Activated B cell treated with CpG ODN at 0.5 μM for 24 hours (primary cell): Measurements from ENCODE around the gene LETMD1. TPM values are rescaled to one million over a fixed set of nuclear protein-coding genes. Genes with fewer than 3 reads are reported as not detected.

Source experiments
- ATAC-seq: fragments of 200-7000 bp; cut with Tn5 transposase; one replicate; pipeline ENCODE4 v1.10.0; 2021; ENCODE audit warnings: low read depth, mild to moderate bottlenecking, moderate library complexity
- CTCF ChIA-PET: fragments of 350-600 bp; sonication (Branson Sonifier 250); formaldehyde crosslinking; loops from one replicate; lab custom pipeline; 2021; ENCODE audit warnings: antibody characterized with exemption; lab: Charles Lee
- POLR2A ChIA-PET: fragments of 350-600 bp; sonication (Branson Sonifier 250); formaldehyde crosslinking; loops from one replicate; lab custom pipeline; 2021; ENCODE audit warnings: antibody characterized with exemption; lab: Charles Lee
- DNase-seq: peaks from one replicate; pipeline ENCODE4 v3.0.0; 2022
- H3K27ac Mint-ChIP-seq: one replicate; pipeline ENCODE4 v1.8.0; 2020; ENCODE audit warnings: mixed read lengths
- H3K27me3 Mint-ChIP-seq: one replicate; pipeline ENCODE4 v1.8.0; 2021; ENCODE audit warnings: mixed read lengths
- H3K36me3 Mint-ChIP-seq: one replicate; pipeline ENCODE4 v1.8.0; 2021; ENCODE audit warnings: low read depth, mixed read lengths
- H3K4me1 Mint-ChIP-seq: one replicate; pipeline ENCODE4 v1.8.0; 2021; ENCODE audit warnings: mixed read lengths
- H3K4me3 Mint-ChIP-seq: one replicate; pipeline ENCODE4 v1.8.0; 2020; ENCODE audit warnings: mild to moderate bottlenecking, mixed read lengths
- H3K9me3 Mint-ChIP-seq: one replicate; pipeline ENCODE4 v1.8.0; 2020; ENCODE audit warnings: mixed read lengths
- intact Hi-C: fragments of 100-400 bp; cut with micrococcal nuclease; formaldehyde crosslinking; loops from one replicate; pipeline ENCODE4 v1.15.1; 2024
- total RNA-seq: library from RNA; stranded (reverse); gene quantifications from 2 replicates; pipeline ENCODE4 v1.2.3, GENCODE V29; 2022
- TF ChIP-seq, protein P1 (sequence below): fragments of 200-600 bp; IDR thresholded peaks from one replicate; pipeline ENCODE4 v1.8.0; 2022; ENCODE audit warnings: antibody characterized with exemption, mild to moderate bottlenecking

The LETMD1 gene
- total RNA-seq, 1 donor from 2014 or later = 92.0 TPM

- Mint-ChIP-seq H3K9me3 (no peaks in the 10 kb centered on the region), H3K4me1 (no peaks in the 10 kb centered on the region), H3K27me3 (no peaks in the 10 kb centered on the region), H3K36me3 (peaks cover 81% of the 10 kb centered on the region), H3K4me3 (no peak overlapping the region), H3K27ac (no peak overlapping the region)
- ChIA-PET POLR2A (interaction anchor here (0.6 kb wide), 1 partner anchor 76 kb away, joined by 6 read pairs; no protein-coding TSS in a partner anchor), CTCF (no interaction called here)
- DNase-seq (no peak), ATAC-seq (no peak)
- intact Hi-C loops = no loop called here
- TF ChIP-seq, protein P1, sequence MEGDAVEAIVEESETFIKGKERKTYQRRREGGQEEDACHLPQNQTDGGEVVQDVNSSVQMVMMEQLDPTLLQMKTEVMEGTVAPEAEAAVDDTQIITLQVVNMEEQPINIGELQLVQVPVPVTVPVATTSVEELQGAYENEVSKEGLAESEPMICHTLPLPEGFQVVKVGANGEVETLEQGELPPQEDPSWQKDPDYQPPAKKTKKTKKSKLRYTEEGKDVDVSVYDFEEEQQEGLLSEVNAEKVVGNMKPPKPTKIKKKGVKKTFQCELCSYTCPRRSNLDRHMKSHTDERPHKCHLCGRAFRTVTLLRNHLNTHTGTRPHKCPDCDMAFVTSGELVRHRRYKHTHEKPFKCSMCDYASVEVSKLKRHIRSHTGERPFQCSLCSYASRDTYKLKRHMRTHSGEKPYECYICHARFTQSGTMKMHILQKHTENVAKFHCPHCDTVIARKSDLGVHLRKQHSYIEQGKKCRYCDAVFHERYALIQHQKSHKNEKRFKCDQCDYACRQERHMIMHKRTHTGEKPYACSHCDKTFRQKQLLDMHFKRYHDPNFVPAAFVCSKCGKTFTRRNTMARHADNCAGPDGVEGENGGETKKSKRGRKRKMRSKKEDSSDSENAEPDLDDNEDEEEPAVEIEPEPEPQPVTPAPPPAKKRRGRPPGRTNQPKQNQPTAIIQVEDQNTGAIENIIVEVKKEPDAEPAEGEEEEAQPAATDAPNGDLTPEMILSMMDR = no peak
Measured at GRCh38 chr12:51103977-51104376, 55.9 kb downstream of the LETMD1 start.

GRCh38 chr12:51108136-51108535, 60.0 kb downstream of the LETMD1 start:
- Mint-ChIP-seq H3K27ac (no peak overlapping the region), H3K36me3 (peaks cover 73% of the 10 kb centered on the region), H3K4me1 (no peaks in the 10 kb centered on the region), H3K4me3 (no peak overlapping the region), H3K9me3 (no peaks in the 10 kb centered on the region), H3K27me3 (no peaks in the 10 kb centered on the region)
- ChIA-PET POLR2A (interaction anchor here (0.6 kb wide), 1 partner anchor 98 kb away, joined by 6 read pairs; no protein-coding TSS in a partner anchor), CTCF (no interaction called here)
- DNase-seq (no peak), ATAC-seq (no peak)
- intact Hi-C loops = no loop called here
- TF ChIP-seq, protein P1 = no peak

Other genes starting within 250 kb of the LETMD1 start
- not detected in 2 replicates for gene TMPRSS12, start 205.4 kb upstream of the LETMD1 start, total RNA-seq
- gene HIGD1C, start 95.8 kb upstream of the LETMD1 start, total RNA-seq = not detected in 2 replicates
- 32.3 and 44.6 TPM in 2 replicates for gene SLC11A2, start 21.9 kb upstream of the LETMD1 start, total RNA-seq
- 16.9 and 17.7 TPM in 2 replicates for gene CSRNP2, start 35.3 kb downstream of the LETMD1 start, total RNA-seq
- 34.9 and 36.7 TPM in 2 replicates for gene TFCP2, start 124.8 kb downstream of the LETMD1 start, total RNA-seq
- 20.3 and 26.2 TPM in 2 replicates for gene POU6F1, start 169.7 kb downstream of the LETMD1 start, total RNA-seq
- 209 and 214 TPM in 2 replicates for gene DAZAP2, start 190.5 kb downstream of the LETMD1 start, total RNA-seq
- gene SMAGP, start 222.1 kb downstream of the LETMD1 start, total RNA-seq = 11.4 and 11.5 TPM in 2 replicates